ENCODE results near the gene UBE2F.
"Not testable (repeated sequence)": the region's sequence is repeated elsewhere in the genome, so short reads cannot be mapped to it uniquely, and the experiment has no call there.

UBE2F gene

DNA sequence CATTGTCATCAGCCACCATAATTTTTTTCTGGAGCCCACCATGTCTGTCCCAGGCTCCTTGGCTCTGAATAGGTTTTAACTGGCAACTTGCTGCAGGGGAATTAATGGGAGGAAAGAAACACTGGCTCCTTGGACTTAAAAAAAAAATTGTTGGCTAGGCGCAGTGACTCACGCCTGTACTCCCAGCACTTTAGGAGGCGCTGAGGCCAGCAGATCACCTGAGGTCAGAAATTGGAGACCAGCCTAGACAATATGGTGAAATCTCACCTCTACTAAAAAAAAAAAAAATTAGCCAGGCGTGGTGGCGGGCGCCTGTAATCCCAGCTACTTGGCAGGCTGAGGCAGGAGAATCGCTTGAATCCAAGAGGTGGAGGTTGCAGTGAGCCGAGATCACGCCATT lies 67.2 kb downstream of the UBE2F start:
- DNase-seq; H2BK5ac ChIP-seq (ENCODE audit: low read depth, low read length, poor library complexity); H3K18ac ChIP-seq (ENCODE audit: low read length); H3K4me2 ChIP-seq (ENCODE audit: low read length); H3K14ac ChIP-seq (ENCODE audit: low read length); H3K23ac ChIP-seq (ENCODE audit: low read length); H3K4me1 ChIP-seq (ENCODE audit: control insufficient read depth in 1 of 2, insufficient read depth in 2 of 2, low read length in 2 of 2); H2BK12ac ChIP-seq (ENCODE audit: low read length); H2AFZ ChIP-seq (ENCODE audit: insufficient read depth, low read length, poor library complexity); H3K9me3 ChIP-seq (ENCODE audit: insufficient read depth, low read depth, low read length); H3K79me2 ChIP-seq (ENCODE audit: control insufficient read depth, insufficient read depth, low read length, poor library complexity); H4K8ac ChIP-seq (ENCODE audit: low read depth, low read length); H4K12ac ChIP-seq (ENCODE audit: low read depth, low read length); H2AK5ac ChIP-seq (ENCODE audit: low read length); H3K4me3 ChIP-seq (ENCODE audit: low read depth, low read length); H3K79me1 ChIP-seq (ENCODE audit: low read length); H3K27ac ChIP-seq (ENCODE audit: low read depth, low read length); H3K27me3 ChIP-seq (ENCODE audit: insufficient read depth, low read length); H3K4ac ChIP-seq (ENCODE audit: low read depth, low read length); H4K91ac ChIP-seq (ENCODE audit: low read depth, low read length); H2BK120ac ChIP-seq (ENCODE audit: insufficient read depth, low read length, poor library complexity); H3K9ac ChIP-seq (ENCODE audit: low read length): not testable (repeated sequence)
- peaks cover 35% of the 10 kb centered on the region in 2 experiments for H3K36me3 ChIP-seq (ENCODE audit: control insufficient read depth in 1 of 2, insufficient read depth in 2 of 2, low read length in 2 of 2)
- WGBS (ENCODE audit: extremely low coverage, insufficient coverage, insufficient read length) = no CpG with 5 or more reads among the region's 9 CpGs

DNA sequence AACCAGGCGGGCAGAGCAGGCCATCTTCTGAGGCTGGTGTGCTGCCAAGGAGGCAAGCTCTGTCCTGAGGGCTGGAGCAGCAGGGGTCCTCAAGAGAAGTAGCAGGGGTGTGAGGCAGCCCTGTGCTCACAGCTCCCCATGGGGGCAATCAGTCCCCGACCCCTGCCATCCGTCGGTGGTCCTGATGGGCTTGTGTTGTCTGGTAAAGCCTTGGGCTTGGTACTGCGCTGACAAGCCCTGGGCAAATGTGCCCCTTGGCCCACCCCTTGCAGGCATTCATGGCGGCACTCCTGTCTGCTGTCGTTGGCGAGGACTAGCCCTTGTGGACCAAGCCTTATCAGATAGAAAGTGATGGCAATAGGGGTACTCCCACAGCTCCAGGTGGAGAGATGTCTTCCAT lies 71.4 kb downstream of the UBE2F start:
- no peak overlapping the region for H3K14ac ChIP-seq (ENCODE audit: low read length)
- H3K23ac ChIP-seq (ENCODE audit: low read length) = no peak overlapping the region
- no peak overlapping the region for H3K9ac ChIP-seq (ENCODE audit: low read length)
- H3K79me2 ChIP-seq (ENCODE audit: control insufficient read depth, insufficient read depth, low read length, poor library complexity) = no peaks in the 10 kb centered on the region
- H3K36me3 ChIP-seq (ENCODE audit: control insufficient read depth in 1 of 2, insufficient read depth in 2 of 2, low read length in 2 of 2) = peaks cover 43 to 52% of the 10 kb centered on the region in 2 experiments
- no peak overlapping the region for H2AFZ ChIP-seq (ENCODE audit: insufficient read depth, low read length, poor library complexity)
- no peak for DNase-seq
- no peak overlapping the region for H2AK5ac ChIP-seq (ENCODE audit: low read length)
- no peak overlapping the region for H3K4me2 ChIP-seq (ENCODE audit: low read length)
- no peak overlapping the region for H4K12ac ChIP-seq (ENCODE audit: low read depth, low read length)
- H4K91ac ChIP-seq (ENCODE audit: low read depth, low read length) = no peak overlapping the region
- no peak overlapping the region for H3K27ac ChIP-seq (ENCODE audit: low read depth, low read length)
- H3K79me1 ChIP-seq (ENCODE audit: low read length) = no peaks in the 10 kb centered on the region
- H3K4me1 ChIP-seq (ENCODE audit: control insufficient read depth in 1 of 2, insufficient read depth in 2 of 2, low read length in 2 of 2) = no peaks in the 10 kb centered on the region
- no peaks in the 10 kb centered on the region for H3K27me3 ChIP-seq (ENCODE audit: insufficient read depth, low read length)
- no peak overlapping the region for H3K4me3 ChIP-seq (ENCODE audit: low read depth, low read length)
- H3K18ac ChIP-seq (ENCODE audit: low read length) = no peak overlapping the region
- no peak overlapping the region for H2BK120ac ChIP-seq (ENCODE audit: insufficient read depth, low read length, poor library complexity)
- WGBS (ENCODE audit: extremely low coverage, insufficient coverage, insufficient read length) = no CpG with 5 or more reads among the region's 8 CpGs
- no peak overlapping the region for H3K4ac ChIP-seq (ENCODE audit: low read depth, low read length)
- no peak overlapping the region for H2BK5ac ChIP-seq (ENCODE audit: low read depth, low read length, poor library complexity)
- H2BK12ac ChIP-seq (ENCODE audit: low read length) = no peak overlapping the region
- peaks cover 4% of the 10 kb centered on the region for H3K9me3 ChIP-seq (ENCODE audit: insufficient read depth, low read depth, low read length)
- H4K8ac ChIP-seq (ENCODE audit: low read depth, low read length) = no peak overlapping the region

DNA sequence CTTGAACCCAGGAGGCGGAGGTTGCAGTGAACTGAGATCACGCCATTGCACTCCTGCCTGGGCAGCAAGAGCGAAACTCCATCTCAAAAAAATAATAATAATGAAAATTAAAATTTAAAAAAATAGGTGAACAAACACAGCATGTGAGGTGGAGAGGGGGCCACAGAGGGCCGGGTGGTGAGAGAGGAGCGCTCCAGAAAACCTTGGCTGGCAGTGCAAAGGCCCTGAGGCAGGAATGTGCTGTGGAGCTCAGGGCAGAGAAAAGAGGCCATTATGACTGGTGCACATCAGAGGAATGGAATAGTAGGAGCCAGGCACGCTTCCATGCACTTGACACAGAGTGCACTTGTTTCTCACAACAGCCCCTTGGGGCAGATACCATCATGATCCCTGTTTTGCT lies 72.3 kb downstream of the UBE2F start:
- Histone ChIP-seq H2BK120ac (ENCODE audit: insufficient read depth, low read length, poor library complexity) (no peak overlapping the region), H2AFZ (ENCODE audit: insufficient read depth, low read length, poor library complexity) (no peak overlapping the region)

DNA sequence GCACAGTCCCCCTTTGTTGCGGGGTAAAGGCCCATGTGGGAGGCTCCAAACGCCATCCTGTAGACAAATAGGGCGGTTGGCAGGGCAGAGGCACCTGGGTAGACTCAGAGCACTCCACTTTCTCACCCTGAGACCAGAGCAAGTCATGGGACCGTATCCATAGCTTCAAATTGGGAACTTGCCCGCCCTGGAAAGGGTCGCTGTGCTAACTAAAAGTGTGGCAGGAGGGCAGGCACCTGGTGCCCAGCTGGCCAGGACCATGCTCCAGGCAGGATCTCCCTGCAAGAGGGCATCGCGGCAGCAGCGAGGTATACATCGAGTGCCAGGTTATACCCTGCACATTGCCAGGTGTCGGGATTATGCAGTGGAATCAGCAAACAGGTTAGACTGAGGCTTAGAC lies 73.2 kb downstream of the UBE2F start:
- Histone ChIP-seq H3K14ac (ENCODE audit: low read length) (no peak overlapping the region), H3K9me3 (ENCODE audit: insufficient read depth, low read depth, low read length) (peaks cover 4% of the 10 kb centered on the region), H3K18ac (ENCODE audit: low read length) (no peak overlapping the region), H3K9ac (ENCODE audit: low read length) (no peak overlapping the region), H2BK12ac (ENCODE audit: low read length) (no peak overlapping the region), H4K12ac (ENCODE audit: low read depth, low read length) (no peak overlapping the region), H2BK5ac (ENCODE audit: low read depth, low read length, poor library complexity) (no peak overlapping the region), H3K4me2 (ENCODE audit: low read length) (no peak overlapping the region), H3K4me1 (ENCODE audit: control insufficient read depth in 1 of 2, insufficient read depth in 2 of 2, low read length in 2 of 2) (no peaks in the 10 kb centered on the region), H3K4ac (ENCODE audit: low read depth, low read length) (no peak overlapping the region), H2AFZ (ENCODE audit: insufficient read depth, low read length, poor library complexity) (no peak overlapping the region), H3K79me1 (ENCODE audit: low read length) (no peaks in the 10 kb centered on the region), H3K36me3 (ENCODE audit: control insufficient read depth in 1 of 2, insufficient read depth in 2 of 2, low read length in 2 of 2) (peaks cover 46 to 61% of the 10 kb centered on the region in 2 experiments), H3K79me2 (ENCODE audit: control insufficient read depth, insufficient read depth, low read length, poor library complexity) (no peaks in the 10 kb centered on the region), H2AK5ac (ENCODE audit: low read length) (no peak overlapping the region), H2BK120ac (ENCODE audit: insufficient read depth, low read length, poor library complexity) (no peak overlapping the region), H3K27ac (ENCODE audit: low read depth, low read length) (no peak overlapping the region), H4K91ac (ENCODE audit: low read depth, low read length) (no peak overlapping the region), H3K4me3 (ENCODE audit: low read depth, low read length) (no peak overlapping the region), H4K8ac (ENCODE audit: low read depth, low read length) (no peak overlapping the region), H3K23ac (ENCODE audit: low read length) (no peak overlapping the region), H3K27me3 (ENCODE audit: insufficient read depth, low read length) (no peaks in the 10 kb centered on the region)
- WGBS (ENCODE audit: extremely low coverage, insufficient coverage, insufficient read length) = no CpG with 5 or more reads among the region's 11 CpGs
- no peak for DNase-seq

More for the DNA sequence above, 72.3 kb downstream of the UBE2F start:
- no peak overlapping the region for H4K12ac ChIP-seq (ENCODE audit: low read depth, low read length)
- DNase-seq = no peak
- H4K8ac ChIP-seq (ENCODE audit: low read depth, low read length) = no peak overlapping the region
- H3K4me2 ChIP-seq (ENCODE audit: low read length) = no peak overlapping the region
- peaks cover 47 to 61% of the 10 kb centered on the region in 2 experiments for H3K36me3 ChIP-seq (ENCODE audit: control insufficient read depth in 1 of 2, insufficient read depth in 2 of 2, low read length in 2 of 2)
- H2BK12ac ChIP-seq (ENCODE audit: low read length) = no peak overlapping the region
- no peak overlapping the region for H3K18ac ChIP-seq (ENCODE audit: low read length)
- no peak overlapping the region for H3K27ac ChIP-seq (ENCODE audit: low read depth, low read length)
- H3K9me3 ChIP-seq (ENCODE audit: insufficient read depth, low read depth, low read length) = peaks cover 4% of the 10 kb centered on the region
- H3K23ac ChIP-seq (ENCODE audit: low read length) = no peak overlapping the region
- H2AK5ac ChIP-seq (ENCODE audit: low read length) = no peak overlapping the region
- H2BK5ac ChIP-seq (ENCODE audit: low read depth, low read length, poor library complexity) = no peak overlapping the region
- no peak overlapping the region for H4K91ac ChIP-seq (ENCODE audit: low read depth, low read length)
- H3K4me1 ChIP-seq (ENCODE audit: control insufficient read depth in 1 of 2, insufficient read depth in 2 of 2, low read length in 2 of 2) = no peaks in the 10 kb centered on the region
- WGBS (ENCODE audit: extremely low coverage, insufficient coverage, insufficient read length) = no CpG with 5 or more reads among the region's 6 CpGs
- no peaks in the 10 kb centered on the region for H3K79me2 ChIP-seq (ENCODE audit: control insufficient read depth, insufficient read depth, low read length, poor library complexity)
- H3K9ac ChIP-seq (ENCODE audit: low read length) = no peak overlapping the region
- H3K14ac ChIP-seq (ENCODE audit: low read length) = no peak overlapping the region
- no peaks in the 10 kb centered on the region for H3K27me3 ChIP-seq (ENCODE audit: insufficient read depth, low read length)
- H3K79me1 ChIP-seq (ENCODE audit: low read length) = no peaks in the 10 kb centered on the region
- H3K4ac ChIP-seq (ENCODE audit: low read depth, low read length) = no peak overlapping the region
- no peak overlapping the region for H3K4me3 ChIP-seq (ENCODE audit: low read depth, low read length)
